Endothelial cell of umbilical vein (primary cell): ENCODE results near the gene UFD1. TPM values are rescaled to one million over a fixed set of nuclear protein-coding genes. Genes with fewer than 3 reads are reported as not detected.

Experiments
- BruUV-seq: library from RNA; stranded (reverse); fragments of 400-500 nt; replicated peaks from 2 replicates; lab custom pipeline; 2021; lab: Mats Ljungman, UMichigan
- CTCF ChIA-PET: fragments of 300-600, 350-600 bp; sonication (Branson Sonifier 250); formaldehyde crosslinking; loops from one replicate; lab custom pipeline; 2021; ENCODE audit warnings: antibody characterized with exemption, inconsistent platforms; lab: Charles Lee
- POLR2A ChIA-PET: fragments of 300-600, 350-600 bp; sonication (Branson Sonifier 250); formaldehyde crosslinking; loops from one replicate; lab custom pipeline; 2021; ENCODE audit warnings: antibody characterized with exemption, inconsistent platforms; lab: Charles Lee
- DNase-seq: peaks from one replicate; pipeline ENCODE4 v3.0.0-alpha.2; 2011; ENCODE audit warnings: low read depth, low spot score
- FAIRE-seq: peaks from 2 replicates; lab custom pipeline; 2011; peaks lifted over from hg19 to GRCh38; lab: Jason Lieb, UNC
- H2AFZ ChIP-seq: 2 replicates; pipeline ENCODE4 v1.6.0; 2012; ENCODE audit warnings: low read depth, low read length, control low read depth, inconsistent platforms
- H3K27ac ChIP-seq: 2 replicates; pipeline ENCODE4 v1.5.1; 2011; ENCODE audit warnings: low read depth, mild to moderate bottlenecking, control low read depth, low read length, moderate library complexity; ENCODE audit not compliant: insufficient read depth
- H3K27me3 ChIP-seq, 2 experiments: 2 replicates each; pipeline versions ENCODE4 v1.6.0 to v1.6.1; 2011; ENCODE audit warnings: low read length in 2 of 2, mixed read lengths in 1 of 2; ENCODE audit not compliant: control insufficient read depth in 2 of 2, insufficient read depth in 2 of 2
- H3K36me3 ChIP-seq, 2 experiments: 2 replicates in 1 of 2; 3 replicates in 1 of 2; pipeline ENCODE4 v1.5.1; 2011; ENCODE audit warnings: low read length in 2 of 2, mild to moderate bottlenecking in 1 of 2, moderate library complexity in 1 of 2; ENCODE audit not compliant: control insufficient read depth in 2 of 2, insufficient read depth in 2 of 2; ENCODE audit errors: extremely low read depth in 1 of 2
- H3K4me1 ChIP-seq: 3 replicates; pipeline ENCODE4 v1.5.1; 2011; ENCODE audit warnings: mild to moderate bottlenecking, low read length; ENCODE audit not compliant: control insufficient read depth, insufficient read depth; ENCODE audit errors: extremely low read depth
- H3K4me2 ChIP-seq: 2 replicates; pipeline ENCODE4 v1.6.1; 2011; ENCODE audit warnings: low read length, control low read depth, mixed read lengths; ENCODE audit not compliant: insufficient read depth
- H3K4me3 ChIP-seq, 3 experiments: fragments of 200-600 bp in 1 of 3; sonication (generic), shearing (Covaris generic) in 1 of 3; replicated peaks in 1 of 3; 2 replicates each; pipeline ENCODE4 v1.5.1; 2011 to 2016; ENCODE audit warnings: control low read depth in 3 of 3, low read length in 3 of 3, mild to moderate bottlenecking in 2 of 3, inconsistent platforms in 1 of 3, low read depth in 1 of 3, moderate library complexity in 1 of 3; ENCODE audit not compliant: insufficient read depth in 1 of 3
- H3K79me2 ChIP-seq: 2 replicates; pipeline ENCODE4 v1.6.0; 2012; ENCODE audit warnings: low read length, inconsistent platforms; ENCODE audit not compliant: control insufficient read depth, insufficient read depth
- H3K9ac ChIP-seq: replicated peaks from 2 replicates; pipeline ENCODE3; 2011; ENCODE audit warnings: low read length, control low read depth; ENCODE audit not compliant: insufficient read depth; ENCODE audit errors: extremely low read depth
- H3K9me1 ChIP-seq: replicated peaks from 3 replicates; pipeline ENCODE4 v1.6.0; 2011; ENCODE audit warnings: mild to moderate bottlenecking, low read length; ENCODE audit not compliant: control insufficient read depth, insufficient read depth; ENCODE audit errors: extremely low read depth
- H3K9me3 ChIP-seq: replicated peaks from 2 replicates; pipeline ENCODE4 v1.5.1; 2012; ENCODE audit warnings: low read length, inconsistent platforms; ENCODE audit not compliant: control insufficient read depth, insufficient read depth
- H4K20me1 ChIP-seq: replicated peaks from 2 replicates; pipeline ENCODE3; 2011; ENCODE audit warnings: mild to moderate bottlenecking, low read length; ENCODE audit not compliant: control insufficient read depth, insufficient read depth; ENCODE audit errors: extremely low read depth
- EZH2 ChIP-seq: IDR thresholded peaks from 2 replicates; pipeline ENCODE4 v1.6.1; 2012; ENCODE audit warnings: borderline replicate concordance, low read depth, mild to moderate bottlenecking, moderate library complexity, low read length, inconsistent platforms; ENCODE audit not compliant: severe bottlenecking
- FOS ChIP-seq: IDR thresholded peaks from 2 replicates; pipeline ENCODE4 v1.6.1; 2011; ENCODE audit warnings: mild to moderate bottlenecking, low read length, moderate library complexity, borderline replicate concordance; ENCODE audit not compliant: insufficient read depth
- GATA2 ChIP-seq: IDR thresholded peaks from 2 replicates; pipeline ENCODE4 v1.7.0; 2011; ENCODE audit warnings: low read depth, mild to moderate bottlenecking, moderate library complexity, mixed read lengths, low read length; ENCODE audit not compliant: insufficient read length, insufficient read depth
- JUN ChIP-seq: IDR thresholded peaks from 2 replicates; pipeline ENCODE4 v1.6.1; 2011; ENCODE audit warnings: borderline replicate concordance, low read depth; ENCODE audit not compliant: insufficient read length, insufficient read depth
- MYC ChIP-seq: IDR thresholded peaks from one replicate; pipeline ENCODE4 v1.6.1; 2011; ENCODE audit warnings: mild to moderate bottlenecking, low read depth, low read length
- POLR2A ChIP-seq: IDR thresholded peaks from 2 replicates; pipeline ENCODE4 v1.6.1; 2012; ENCODE audit warnings: low read depth, mild to moderate bottlenecking, control low read depth, low read length
- POLR2AphosphoS5 ChIP-seq: IDR thresholded peaks from 2 replicates; pipeline ENCODE4 v1.6.1; 2012; ENCODE audit warnings: low read depth, mild to moderate bottlenecking, control low read depth, low read length, moderate library complexity; ENCODE audit not compliant: insufficient read depth
- dilution Hi-C: fragments of 300-500 bp; cut with MboI; formaldehyde crosslinking; loops from one replicate; pipeline ENCODE4 v1.15.0; 2019; ENCODE audit warnings: low sequenced_read_pairs; ENCODE audit not compliant: extremely low pct_ligation_motif_present
- intact Hi-C: fragments of 100-400 bp; cut with micrococcal nuclease; formaldehyde crosslinking; loops from one replicate; pipeline ENCODE4 v1.10.0; 2022
- polyA plus RNA-seq, 4 experiments: library from polyadenylated mRNA; depleted of rRNA in 3 of 4; stranded (reverse) in 3 of 4; unstranded in 1 of 4; fragments of >200 nt; gene quantifications; 2 replicates each; pipeline versions ENCODE4 v1.2.1 to v1.2.3, GENCODE V29; 2011 to 2012; ENCODE audit warnings: missing spikeins in 1 of 4
- total RNA-seq: library from RNA; stranded (reverse); gene quantifications from 2 replicates; pipeline ENCODE4 v1.2.3, GENCODE V29; 2021
- TF ChIP-seq, protein P1 (sequence below): IDR thresholded peaks from 2 replicates; pipeline ENCODE4 v1.6.1; 2011; ENCODE audit not compliant: insufficient read depth, insufficient read length
- TF ChIP-seq, protein P2 (sequence below), 2 donors: IDR thresholded peaks; 1 replicate in 1 of 2; 2 replicates in 1 of 2; pipeline ENCODE4 v1.5.1; 2011; ENCODE audit warnings: low read length in 2 of 2, mild to moderate bottlenecking in 2 of 2, moderate library complexity in 2 of 2, control low read depth in 1 of 2, inconsistent platforms in 1 of 2, low read depth in 1 of 2; ENCODE audit not compliant: insufficient read depth in 1 of 2; ENCODE audit errors: extremely low read depth in 1 of 2

UFD1 gene
- total and polyA plus RNA-seq, 2 donors (not counting 3 experiments of a cell fraction or from before 2014, with no cell fraction given), result 127 to 228 TPM

DNA sequence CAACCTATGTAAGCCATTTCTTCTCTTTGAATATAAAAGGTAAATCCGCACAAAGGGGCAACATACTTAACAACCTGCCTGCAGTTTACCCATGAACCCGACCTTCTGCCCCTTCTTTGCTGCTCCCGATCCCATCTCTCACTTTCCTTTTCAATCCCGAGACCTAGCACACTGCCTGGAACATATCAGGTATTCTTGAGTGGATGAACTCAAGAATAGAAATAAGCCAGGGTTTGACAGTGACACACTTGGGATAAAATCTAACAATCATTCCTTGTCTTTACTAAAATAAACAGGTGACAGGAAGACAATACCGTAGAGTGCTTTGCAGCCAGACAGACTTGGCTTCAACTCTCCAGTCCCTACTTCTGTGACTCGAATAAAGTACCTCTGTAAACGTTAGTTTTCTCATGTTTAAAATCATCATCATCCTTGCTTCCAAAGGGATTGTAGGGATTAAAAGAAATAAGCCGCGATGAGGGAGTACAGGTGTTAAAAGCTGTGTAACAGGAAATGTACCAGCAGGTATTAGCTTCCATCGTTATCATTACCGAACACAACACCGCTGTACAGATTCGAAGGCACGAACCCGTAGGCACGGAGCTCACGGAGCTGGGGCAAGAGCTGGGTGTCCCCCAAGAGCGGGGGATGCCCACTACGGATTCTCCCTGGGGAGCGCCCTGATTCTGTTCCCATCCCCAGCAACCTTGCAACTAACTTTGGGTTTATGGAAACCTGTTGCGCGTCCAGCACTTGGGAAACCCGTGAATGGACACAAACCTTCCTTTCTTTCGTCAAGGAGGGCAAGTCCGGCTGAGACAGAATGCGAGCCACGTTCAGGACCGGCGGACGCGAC lies 720 bp downstream of the UFD1 start:
- BruUV-seq, result TSS peak; percentile 29
- TF ChIP-seq POLR2A (no peak), EZH2 (no peak), POLR2AphosphoS5 (no peak), GATA2 (no peak), MYC (no peak), FOS (no peak), JUN (no peak)
- TF ChIP-seq, protein P1, sequence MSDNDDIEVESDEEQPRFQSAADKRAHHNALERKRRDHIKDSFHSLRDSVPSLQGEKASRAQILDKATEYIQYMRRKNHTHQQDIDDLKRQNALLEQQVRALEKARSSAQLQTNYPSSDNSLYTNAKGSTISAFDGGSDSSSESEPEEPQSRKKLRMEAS, result no peak
- TF ChIP-seq, protein P2, sequence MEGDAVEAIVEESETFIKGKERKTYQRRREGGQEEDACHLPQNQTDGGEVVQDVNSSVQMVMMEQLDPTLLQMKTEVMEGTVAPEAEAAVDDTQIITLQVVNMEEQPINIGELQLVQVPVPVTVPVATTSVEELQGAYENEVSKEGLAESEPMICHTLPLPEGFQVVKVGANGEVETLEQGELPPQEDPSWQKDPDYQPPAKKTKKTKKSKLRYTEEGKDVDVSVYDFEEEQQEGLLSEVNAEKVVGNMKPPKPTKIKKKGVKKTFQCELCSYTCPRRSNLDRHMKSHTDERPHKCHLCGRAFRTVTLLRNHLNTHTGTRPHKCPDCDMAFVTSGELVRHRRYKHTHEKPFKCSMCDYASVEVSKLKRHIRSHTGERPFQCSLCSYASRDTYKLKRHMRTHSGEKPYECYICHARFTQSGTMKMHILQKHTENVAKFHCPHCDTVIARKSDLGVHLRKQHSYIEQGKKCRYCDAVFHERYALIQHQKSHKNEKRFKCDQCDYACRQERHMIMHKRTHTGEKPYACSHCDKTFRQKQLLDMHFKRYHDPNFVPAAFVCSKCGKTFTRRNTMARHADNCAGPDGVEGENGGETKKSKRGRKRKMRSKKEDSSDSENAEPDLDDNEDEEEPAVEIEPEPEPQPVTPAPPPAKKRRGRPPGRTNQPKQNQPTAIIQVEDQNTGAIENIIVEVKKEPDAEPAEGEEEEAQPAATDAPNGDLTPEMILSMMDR (IDR thresholded peaks at IDR 0.05; ENCODE audit: extremely low read depth in 1 of 2, insufficient read depth in 1 of 2, low read depth in 1 of 2, low read length in 2 of 2), result no peak
- intact Hi-C loops (loop anchor here (2.0 to 10.0 kb wide), 3 partner anchors 31 to 237 kb away; partner anchors contain the start of genes C22orf39, MRPL40 and SEPTIN5), dilution Hi-C loops (no loop called here)
- H3K4me1 ChIP-seq, result peaks cover 36% of the 10 kb centered on the region
- ChIA-PET POLR2A (interaction anchor here (1.6 kb wide), 2 partner anchors 19 to 41 kb away, joined by 3 to 4 read pairs; no protein-coding TSS in a partner anchor), CTCF (interaction anchor here (1.0 to 4.7 kb wide), 13 partner anchors 11 to 299 kb away, joined by 3 to 67 read pairs (median 5); partner anchors contain the start of genes HIRA and SLC25A1)
- no peak for DNase-seq
- H3K9ac ChIP-seq, result peak overlapping the region; percentile 99
- peaks cover 10 to 12% of the 10 kb centered on the region in 2 experiments for H3K36me3 ChIP-seq
- FAIRE-seq, result peak; percentile 56
- no peaks in the 10 kb centered on the region for H3K9me3 ChIP-seq
- peak overlapping the region; percentile 100 for H3K27ac ChIP-seq
- H3K27me3 ChIP-seq, result no peaks in the 10 kb centered on the region
- no peaks in the 10 kb centered on the region for H3K9me1 ChIP-seq
- H4K20me1 ChIP-seq, result no peaks in the 10 kb centered on the region
- peak overlapping the region; percentile 86 for H2AFZ ChIP-seq
- peak overlapping the region; percentile 98 for H3K4me2 ChIP-seq
- H3K4me3 ChIP-seq, result peak overlapping the region; percentile 53 to 87 (median 83)
- H3K79me2 ChIP-seq, result peaks cover 60% of the 10 kb centered on the region
